Smooth muscle cell of the umbilical artery (primary cell): Measurements from ENCODE around the gene SUPT20HL2. TPM values are rescaled to one million over a fixed set of nuclear protein-coding genes. Genes with fewer than 3 reads are reported as not detected.

Experiments used
- total RNA-seq: library from RNA; depleted of rRNA; stranded (reverse); fragments of >200 nt; gene quantifications from 2 replicates; pipeline ENCODE4 v1.2.3, GENCODE V29; 2014

The SUPT20HL2 gene
- 0.28 TPM in 1 of 2 replicates, not detected in the other for total RNA-seq

DNA sequence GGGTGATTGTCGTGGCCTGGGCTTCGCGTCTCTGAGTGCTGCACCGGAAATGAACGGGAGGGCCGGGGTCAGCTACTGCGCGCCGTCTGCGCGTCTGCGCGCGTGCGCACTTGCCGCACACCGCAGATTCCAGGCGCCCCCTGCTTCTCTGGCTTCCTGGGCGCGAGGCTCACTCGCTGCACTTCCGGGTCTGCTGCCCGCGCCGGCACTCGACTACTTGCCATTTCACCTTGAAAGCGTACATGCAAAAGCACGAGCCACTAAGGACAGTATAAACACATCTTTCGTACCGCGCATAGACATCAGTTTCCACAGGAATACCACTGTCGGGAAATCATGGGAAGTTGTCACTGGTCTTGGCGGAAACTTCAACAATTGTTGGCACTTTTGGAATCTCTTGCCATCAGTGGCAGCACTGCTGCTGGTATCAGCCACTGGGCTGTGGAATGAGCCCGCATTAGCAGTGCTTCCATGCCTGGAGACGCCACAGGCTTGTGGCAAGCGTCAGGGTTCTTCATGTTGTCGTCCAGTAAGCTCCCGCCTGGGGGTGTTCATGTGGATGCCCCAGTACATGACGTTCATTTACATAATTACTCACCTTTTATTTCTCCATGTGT, at the start of gene SUPT20HL2:
Gene SUPT20HL2, minus strand, starts transcription at position 51 of the 617 bp plus-strand sequence. CDS start 754 bp downstream, outside the sequence.

DNA sequence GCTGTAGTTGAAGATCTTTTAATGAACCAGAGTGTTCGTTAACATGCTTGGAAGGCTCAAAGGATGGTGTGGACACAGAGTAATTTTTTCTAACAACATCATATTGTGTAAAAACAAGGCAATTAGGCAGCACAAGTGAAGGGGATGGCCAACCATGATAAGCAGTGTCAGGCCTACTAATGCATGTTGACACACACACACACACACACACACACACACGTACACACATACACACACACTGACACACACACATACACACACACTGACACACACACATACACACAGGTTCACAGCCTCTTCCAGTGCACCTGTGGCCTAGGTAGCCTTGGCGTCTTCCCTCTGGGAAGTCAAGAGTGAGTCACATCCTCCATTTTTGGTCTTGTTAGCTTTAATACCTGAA, 46.4 kb upstream of the SUPT20HL2 start, which contains the start of gene SUPT20HL1:
Gene SUPT20HL1, plus strand, starts transcription at position 368 of the 400 bp plus-strand sequence. CDS start 2,122 bp downstream, outside the sequence.

Other genes with a start within 250 kb of the SUPT20HL2 start
- 51.9 and 53.2 TPM in 2 replicates for gene ZFX, start 164.3 kb downstream of the SUPT20HL2 start, total RNA-seq
- under 0.01 and 0.14 TPM in 2 replicates for gene SUPT20HL1, start 46.6 kb upstream of the SUPT20HL2 start, total RNA-seq
- 12.8 and 15.3 TPM in 2 replicates for gene PDK3, start 151.2 kb upstream of the SUPT20HL2 start, total RNA-seq